Measurements from ENCODE around the gene PRMT7.

DNA sequence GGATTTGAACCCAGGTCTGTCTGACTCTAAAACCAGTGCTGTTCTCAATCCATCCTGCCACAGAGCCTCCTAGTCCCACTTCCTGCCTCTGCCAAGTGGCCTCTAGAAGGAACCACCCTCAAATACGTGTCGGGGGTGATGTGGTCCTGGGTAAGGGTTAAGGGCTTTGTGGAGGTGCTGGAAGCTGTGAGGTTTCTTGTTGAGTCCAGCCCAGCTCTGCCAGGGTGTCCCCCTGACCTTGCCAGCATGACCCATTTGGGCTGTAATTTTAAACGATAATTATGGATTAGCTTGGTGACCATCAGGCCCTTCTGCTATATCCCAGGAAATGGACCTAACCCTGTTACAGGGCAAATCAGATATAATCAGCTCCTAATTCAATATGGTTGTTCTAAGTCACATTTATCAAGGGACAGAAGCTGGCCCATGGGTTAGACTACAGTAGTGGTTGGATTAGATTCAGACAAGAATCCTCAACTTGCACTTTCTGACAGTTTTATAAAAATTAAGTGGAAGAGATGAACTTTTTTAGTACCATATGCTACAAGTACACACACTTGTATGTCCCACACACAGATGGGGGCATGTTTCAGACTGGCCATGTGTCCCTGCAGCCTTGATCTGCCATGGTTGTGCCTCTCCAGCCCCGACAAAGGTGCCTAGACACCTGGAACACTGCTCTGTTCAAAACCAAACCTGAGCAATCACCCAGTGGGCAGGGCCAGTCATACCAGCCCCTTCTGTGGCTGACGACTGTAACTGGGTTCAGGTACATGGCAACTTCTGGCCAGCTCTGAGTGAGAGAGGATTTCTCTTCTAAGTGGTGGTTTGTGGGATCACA lies 89.5 kb downstream of the PRMT7 start:
- TF ChIP-seq, protein P1, sequence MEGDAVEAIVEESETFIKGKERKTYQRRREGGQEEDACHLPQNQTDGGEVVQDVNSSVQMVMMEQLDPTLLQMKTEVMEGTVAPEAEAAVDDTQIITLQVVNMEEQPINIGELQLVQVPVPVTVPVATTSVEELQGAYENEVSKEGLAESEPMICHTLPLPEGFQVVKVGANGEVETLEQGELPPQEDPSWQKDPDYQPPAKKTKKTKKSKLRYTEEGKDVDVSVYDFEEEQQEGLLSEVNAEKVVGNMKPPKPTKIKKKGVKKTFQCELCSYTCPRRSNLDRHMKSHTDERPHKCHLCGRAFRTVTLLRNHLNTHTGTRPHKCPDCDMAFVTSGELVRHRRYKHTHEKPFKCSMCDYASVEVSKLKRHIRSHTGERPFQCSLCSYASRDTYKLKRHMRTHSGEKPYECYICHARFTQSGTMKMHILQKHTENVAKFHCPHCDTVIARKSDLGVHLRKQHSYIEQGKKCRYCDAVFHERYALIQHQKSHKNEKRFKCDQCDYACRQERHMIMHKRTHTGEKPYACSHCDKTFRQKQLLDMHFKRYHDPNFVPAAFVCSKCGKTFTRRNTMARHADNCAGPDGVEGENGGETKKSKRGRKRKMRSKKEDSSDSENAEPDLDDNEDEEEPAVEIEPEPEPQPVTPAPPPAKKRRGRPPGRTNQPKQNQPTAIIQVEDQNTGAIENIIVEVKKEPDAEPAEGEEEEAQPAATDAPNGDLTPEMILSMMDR (conservative IDR thresholded peaks at IDR 0.05): no peak
- no peak for TF ChIP-seq ZFX (IDR thresholded peaks at IDR 0.05)
